Islet of Langerhans (tissue), 1 donor: Measurements from ENCODE around the gene MPC1.
"Not testable (repeated sequence)": the region's sequence is repeated elsewhere in the genome, so short reads cannot be mapped to it uniquely, and the experiment has no call there.

Experiments used
- FAIRE-seq: peaks from one replicate; lab custom pipeline; 2011; peaks lifted over from hg19 to GRCh38; lab: Jason Lieb, UNC

The MPC1 gene

DNA sequence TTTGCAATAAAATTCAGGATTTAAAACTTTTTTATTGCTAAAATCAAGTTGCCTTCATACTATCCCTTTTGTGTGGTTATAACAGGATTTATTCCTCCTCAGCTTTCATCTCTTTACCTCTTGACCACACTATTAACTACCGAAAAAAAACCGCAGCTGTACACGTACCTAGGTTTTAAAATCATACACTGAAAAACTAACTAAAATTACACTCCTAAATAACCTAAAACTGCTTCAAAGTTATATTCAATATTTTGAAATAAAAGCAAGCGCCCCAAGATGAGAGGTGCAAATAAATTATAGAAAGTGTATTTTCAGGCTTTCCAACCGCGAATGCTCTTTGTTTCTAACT lies 1.4 kb downstream of the MPC1 start:
- FAIRE-seq, result peak; percentile 49

GRCh38 chr6:166379800-166380199 lies 2.9 kb downstream of the MPC1 start:
- no peak for FAIRE-seq

GRCh38 chr6:166379103-166379586 lies 3.6 kb downstream of the MPC1 start:
- no peak for FAIRE-seq

DNA sequence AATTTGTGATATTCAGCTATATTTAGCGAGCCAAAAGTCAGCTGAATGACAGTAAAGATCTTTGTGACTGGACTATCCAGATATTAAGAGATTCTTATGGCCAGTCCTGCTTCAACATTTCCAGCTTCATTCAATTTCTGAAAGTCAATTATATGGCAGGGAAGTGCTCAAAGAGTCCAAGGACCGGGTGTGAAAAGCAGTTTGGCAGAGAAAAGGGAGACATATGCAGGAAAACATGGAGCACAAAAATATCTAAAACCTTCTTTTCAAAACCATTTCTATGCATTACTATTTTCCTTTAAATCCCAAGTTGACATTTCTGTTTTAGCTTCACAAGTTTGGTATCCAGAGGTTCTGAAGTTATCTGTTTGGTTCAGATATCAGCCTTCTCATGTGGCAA lies 5.0 kb downstream of the MPC1 start:
- no peak for FAIRE-seq

DNA sequence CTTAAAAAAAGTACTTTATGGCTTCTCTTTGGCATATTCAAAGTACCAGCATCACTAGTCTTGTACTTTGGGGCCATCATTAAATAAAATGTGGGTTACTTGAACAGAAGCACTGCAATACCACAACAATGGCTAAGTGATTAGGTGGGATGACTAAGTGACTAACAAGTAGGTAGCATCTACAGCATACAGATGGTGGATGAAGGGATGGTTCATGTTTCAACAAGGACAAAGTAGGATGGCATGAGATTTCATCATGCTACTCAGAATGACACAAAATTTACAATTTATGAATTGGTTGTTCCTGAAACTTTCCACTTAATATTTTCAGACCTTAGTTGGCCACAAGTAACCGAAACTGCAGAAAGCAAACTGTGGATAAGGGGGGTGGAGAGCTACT lies 7.7 kb downstream of the MPC1 start:
- no peak for FAIRE-seq

DNA sequence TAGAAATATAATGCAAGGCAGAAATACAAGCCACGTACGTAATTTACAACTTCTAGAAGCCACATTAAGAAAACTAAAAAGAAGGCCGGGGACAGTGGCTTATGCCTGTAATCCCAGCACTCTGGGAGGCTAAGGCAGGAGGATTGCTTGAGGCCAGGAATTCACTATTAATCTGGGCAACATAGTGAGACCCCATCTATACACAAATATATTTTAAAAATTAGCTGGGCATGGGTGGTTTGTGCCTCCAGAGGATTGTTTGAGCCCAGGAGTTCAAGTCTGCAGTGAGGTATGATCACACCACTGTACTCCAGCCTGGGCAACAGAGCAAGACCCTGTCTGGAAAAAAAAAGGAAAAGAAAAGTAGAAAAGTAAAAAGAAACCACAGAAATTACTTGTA lies 12.3 kb downstream of the MPC1 start:
- no peak for FAIRE-seq

DNA sequence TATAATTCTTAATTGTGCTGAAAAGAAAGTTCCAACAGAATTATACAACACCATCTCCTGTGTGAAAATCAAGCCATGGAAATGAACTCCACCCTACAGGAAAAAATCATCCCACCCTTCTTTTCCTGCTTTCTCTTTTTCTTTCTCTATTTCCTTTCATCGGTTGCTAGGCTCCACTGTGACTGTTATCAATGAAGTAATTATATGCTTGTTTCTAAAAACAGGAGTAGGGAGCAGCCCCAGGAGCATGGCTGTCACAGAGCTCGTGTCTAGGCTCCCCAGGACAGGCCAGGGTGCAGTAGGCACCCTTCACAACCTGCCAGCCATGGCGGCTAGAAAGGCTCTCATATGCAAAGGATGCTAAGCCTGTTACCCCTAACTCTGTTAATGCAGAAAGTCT lies 13.0 kb downstream of the MPC1 start:
- FAIRE-seq, result no peak

- FAIRE-seq, result no peak
Measured at GRCh38 chr6:166366921-166367320, 15.8 kb downstream of the MPC1 start.

DNA sequence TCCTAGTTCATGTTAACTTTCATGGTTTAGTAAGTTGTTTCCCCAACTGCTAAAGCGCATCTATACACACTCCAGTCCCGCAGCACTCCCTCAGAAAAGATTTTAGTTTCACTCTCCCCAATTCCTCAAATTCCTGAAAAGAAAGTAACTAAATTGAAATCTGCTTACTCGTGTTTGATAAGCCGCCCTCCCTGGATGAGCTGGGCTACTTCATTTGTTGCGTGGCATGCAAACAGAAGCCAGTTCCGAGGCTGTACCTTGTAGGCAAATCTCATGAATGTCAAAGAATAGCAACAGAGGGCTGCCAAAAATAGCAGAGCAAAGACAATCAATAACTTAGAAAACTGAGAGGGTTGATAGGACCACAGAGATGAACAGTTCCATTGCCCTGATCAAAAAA lies 16.9 kb downstream of the MPC1 start:
- no peak for FAIRE-seq

- no peak for FAIRE-seq
Measured at GRCh38 chr6:166365221-166365620, 17.5 kb downstream of the MPC1 start.

DNA sequence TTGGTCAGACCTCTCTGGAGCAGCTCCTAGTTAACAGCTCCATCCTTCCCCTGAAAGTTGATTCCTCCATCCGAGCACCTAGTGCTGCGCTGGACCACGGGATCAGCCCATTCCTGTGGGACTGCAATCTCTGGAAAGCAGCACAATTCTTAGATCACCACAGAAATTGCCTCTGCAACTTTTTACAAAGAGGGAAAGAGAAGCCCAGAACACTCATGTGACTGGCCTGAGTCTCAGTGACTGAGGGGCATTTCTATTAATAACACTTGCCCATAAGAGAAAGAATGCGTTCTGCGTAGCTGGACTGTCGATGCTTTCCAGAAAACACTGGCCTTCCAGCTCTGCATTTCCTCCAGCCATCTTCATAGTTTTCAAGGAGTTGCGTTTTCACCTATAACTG lies 18.3 kb downstream of the MPC1 start:
- FAIRE-seq, result no peak

DNA sequence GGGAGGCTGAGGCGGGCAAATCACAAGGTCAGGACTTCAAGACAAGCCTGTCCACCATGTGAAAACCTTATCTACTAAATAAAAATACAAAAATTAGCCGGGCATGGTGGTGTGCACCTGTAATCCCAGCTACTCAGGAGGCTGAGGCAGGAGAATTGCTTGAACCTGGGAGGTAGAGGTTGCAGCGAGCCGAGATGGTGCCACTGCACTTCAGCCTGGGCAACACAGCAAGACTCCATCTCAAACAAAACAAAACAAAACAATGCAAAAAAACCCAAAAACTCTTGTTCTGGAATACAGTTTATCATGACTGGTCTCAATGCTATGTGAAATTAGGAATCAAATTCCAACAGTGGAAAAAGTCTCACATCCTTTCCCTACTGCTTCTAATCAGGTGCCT lies 20.3 kb downstream of the MPC1 start:
- FAIRE-seq, result not testable (repeated sequence)

DNA sequence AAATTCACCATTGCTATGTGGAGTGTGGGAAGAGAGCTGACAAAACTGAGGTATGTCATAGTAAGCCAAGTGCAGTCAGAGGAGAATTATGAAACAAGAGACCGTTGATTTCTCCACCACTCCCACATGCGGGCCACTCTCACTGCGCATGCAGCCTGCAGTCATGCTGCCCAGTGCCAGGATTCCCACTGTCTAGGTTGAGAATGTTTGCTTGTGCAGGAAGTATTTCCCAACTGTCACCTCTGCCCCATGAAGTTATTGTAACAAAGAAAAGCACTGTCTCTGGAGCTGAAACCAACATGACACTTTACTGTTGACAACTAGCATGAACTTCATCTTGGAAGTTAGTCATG lies 21.7 kb downstream of the MPC1 start:
- FAIRE-seq, result no peak

DNA sequence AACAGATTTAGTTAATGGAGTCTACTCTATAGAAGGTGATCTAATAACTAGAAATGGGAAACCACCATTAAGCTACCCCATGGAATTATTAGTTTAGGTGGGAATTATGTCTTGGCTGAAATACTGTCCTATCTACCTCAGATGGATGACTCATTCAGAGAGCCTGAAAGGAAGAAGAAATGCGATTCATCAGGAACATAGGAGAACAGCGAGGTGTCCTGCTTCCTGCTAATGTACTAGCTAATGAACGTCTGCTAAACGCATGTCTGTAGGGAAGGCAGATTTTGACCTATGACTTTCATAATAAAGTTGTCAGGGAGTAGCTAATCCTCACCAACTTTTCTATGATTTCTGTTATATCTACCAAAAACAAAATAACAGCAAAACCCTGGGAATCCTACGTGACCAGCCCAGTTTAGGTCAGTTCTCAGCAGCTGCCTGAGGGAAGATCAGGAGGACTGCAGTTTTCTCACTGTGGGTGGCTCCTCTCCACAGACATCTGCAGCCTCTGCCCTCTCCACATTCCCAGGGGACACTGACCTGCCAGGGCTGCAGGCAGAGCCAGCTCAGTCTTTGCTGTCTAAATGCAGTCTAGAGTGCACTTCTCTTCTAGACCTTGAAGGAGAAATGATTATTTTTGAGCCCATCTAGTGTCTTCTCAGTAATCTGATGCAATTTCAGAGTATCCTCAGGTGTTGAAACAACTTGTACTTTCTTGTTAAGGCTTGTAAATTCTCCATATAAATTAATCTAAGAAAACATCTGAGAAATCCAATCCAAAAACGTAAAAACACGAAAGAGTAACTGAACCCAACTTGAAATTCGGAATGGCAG lies 22.3 kb downstream of the MPC1 start:
- no peak for FAIRE-seq

- no peak for FAIRE-seq
Measured at GRCh38 chr6:166355552-166355951, 27.2 kb downstream of the MPC1 start.

- no peak for FAIRE-seq
Measured at GRCh38 chr6:166354965-166355364, 27.8 kb downstream of the MPC1 start.

DNA sequence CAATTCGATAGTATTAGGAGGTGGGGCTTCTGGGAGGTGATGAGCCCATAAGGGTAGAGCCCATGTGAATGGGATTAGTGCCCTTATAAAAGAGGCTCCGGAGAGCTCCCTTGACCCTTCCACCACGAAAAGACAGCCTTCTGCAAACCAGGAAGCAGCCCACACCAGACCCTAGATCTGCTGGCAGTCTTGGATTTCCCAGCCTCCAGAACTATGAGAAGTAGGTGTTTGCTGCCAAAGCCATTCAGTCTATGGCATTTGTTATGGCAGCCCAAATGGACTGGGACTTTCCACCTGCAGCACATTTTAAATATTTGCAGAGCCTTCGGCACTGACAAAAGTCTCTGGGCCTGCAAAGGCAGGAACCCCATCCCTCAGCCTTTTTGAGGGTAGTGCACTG lies 28.6 kb downstream of the MPC1 start:
- no peak for FAIRE-seq

- no peak for FAIRE-seq
Measured at GRCh38 chr6:166353507-166353906, 29.2 kb downstream of the MPC1 start.

- FAIRE-seq, result no peak
Measured at GRCh38 chr6:166352923-166353322, 29.8 kb downstream of the MPC1 start.

DNA sequence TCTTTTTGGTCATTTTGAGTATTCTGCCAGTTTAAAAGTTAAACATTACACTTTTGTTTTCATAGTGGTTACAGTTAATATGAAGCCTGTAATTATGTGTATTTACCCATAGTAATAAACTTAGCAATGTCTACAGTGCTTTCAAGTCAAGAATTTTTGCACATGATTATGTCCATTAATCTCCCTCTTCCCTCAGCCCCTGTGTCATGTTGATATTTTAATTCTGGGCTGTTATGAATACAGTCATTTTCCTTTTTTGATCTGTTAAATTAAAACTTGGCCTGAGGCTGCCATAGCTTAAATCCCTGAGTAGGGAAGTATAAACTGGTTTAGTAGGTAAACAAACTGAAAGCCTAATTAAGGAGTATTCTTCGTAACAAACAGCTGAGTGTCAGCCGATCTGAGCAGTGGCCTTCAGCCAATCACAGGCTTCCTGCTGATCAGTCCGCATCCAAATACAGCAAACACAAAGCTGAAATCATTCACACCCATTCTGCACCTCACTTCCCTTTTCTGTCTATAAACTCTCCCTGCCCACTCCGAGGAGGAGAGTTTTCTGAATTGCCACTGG lies 30.9 kb downstream of the MPC1 start:
- no peak for FAIRE-seq

DNA sequence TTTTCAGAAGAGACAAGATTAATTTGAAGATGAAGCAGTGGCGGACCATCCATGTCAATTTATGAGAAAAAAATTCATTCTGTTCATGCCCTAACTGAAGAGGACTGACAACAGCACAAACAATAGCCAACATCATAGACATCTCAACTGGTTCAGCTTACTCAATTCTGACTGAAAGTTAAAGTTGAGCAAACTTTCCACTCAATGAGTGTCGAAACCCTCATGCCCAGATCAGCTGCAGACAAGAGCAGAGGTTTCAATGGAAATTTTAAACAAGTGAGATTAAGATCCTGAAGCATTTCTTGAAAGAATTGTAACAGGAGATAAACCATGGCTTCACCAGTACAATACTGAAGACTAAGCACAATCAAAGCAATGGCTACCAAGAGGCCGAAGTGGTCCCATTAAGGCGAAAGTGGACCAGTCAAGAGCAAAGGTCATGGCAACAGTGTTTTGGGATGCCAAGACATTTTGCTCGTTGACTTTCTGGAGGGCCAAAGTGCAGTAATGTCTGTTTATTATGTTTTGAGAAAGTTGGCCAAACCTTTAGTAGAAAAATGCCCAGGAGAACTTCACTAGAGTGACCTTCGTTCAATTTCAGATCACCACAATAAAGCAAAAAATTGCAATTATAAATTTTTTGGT lies 34.3 kb downstream of the MPC1 start:
- FAIRE-seq, result no peak

GRCh38 chr6:166346965-166347364 lies 35.8 kb downstream of the MPC1 start:
- no peak for FAIRE-seq

GRCh38 chr6:166346449-166346848 lies 36.3 kb downstream of the MPC1 start:
- FAIRE-seq, result no peak

- FAIRE-seq, result not testable (repeated sequence)
Measured at GRCh38 chr6:166345672-166346071, 37.1 kb downstream of the MPC1 start.
